ENCODE measurements around the gene TBL1XR1.

The TBL1XR1 gene

GRCh38 chr3:177106184-177106583, 91.1 kb downstream of the TBL1XR1 start:
- DNase-seq = no peak

- DNase-seq = no peak
Observed at GRCh38 chr3:177105623-177106022, 91.7 kb downstream of the TBL1XR1 start.

- DNase-seq = no peak
Observed at GRCh38 chr3:177104299-177104992, 92.8 kb downstream of the TBL1XR1 start.

- DNase-seq = no peak
Observed at GRCh38 chr3:177102553-177102952, 94.7 kb downstream of the TBL1XR1 start.

GRCh38 chr3:177098551-177098950, 98.7 kb downstream of the TBL1XR1 start:
- DNase-seq = no peak

GRCh38 chr3:177096615-177097014, 100.7 kb downstream of the TBL1XR1 start:
- no peak for DNase-seq

GRCh38 chr3:177093966-177094365, 103.3 kb downstream of the TBL1XR1 start:
- DNase-seq = no peak

- no peak for DNase-seq
Observed at GRCh38 chr3:177089901-177090300, 107.4 kb downstream of the TBL1XR1 start.

GRCh38 chr3:177089110-177089509, 108.2 kb downstream of the TBL1XR1 start:
- no peak for DNase-seq

- no peak for DNase-seq
Observed at GRCh38 chr3:177085794-177086193, 111.5 kb downstream of the TBL1XR1 start.

- no peak for DNase-seq
Observed at GRCh38 chr3:177084616-177085015, 112.7 kb downstream of the TBL1XR1 start.

GRCh38 chr3:177080122-177080521, 117.2 kb downstream of the TBL1XR1 start:
- DNase-seq = no peak

GRCh38 chr3:177079684-177080083, 117.6 kb downstream of the TBL1XR1 start:
- no peak for DNase-seq

GRCh38 chr3:177071496-177072156, 125.7 kb downstream of the TBL1XR1 start:
- no peak for DNase-seq

GRCh38 chr3:177069514-177070329, 127.6 kb downstream of the TBL1XR1 start:
- no peak for DNase-seq

GRCh38 chr3:177068967-177069366, 128.3 kb downstream of the TBL1XR1 start:
- no peak for DNase-seq

GRCh38 chr3:177066068-177066467, 131.2 kb downstream of the TBL1XR1 start:
- DNase-seq = no peak

GRCh38 chr3:177065285-177066033, 131.8 kb downstream of the TBL1XR1 start:
- DNase-seq = no peak

GRCh38 chr3:177062052-177062732, 135.1 kb downstream of the TBL1XR1 start:
- no peak for DNase-seq

- no peak for DNase-seq
Observed at GRCh38 chr3:177061369-177061768, 135.9 kb downstream of the TBL1XR1 start.

- DNase-seq = no peak
Observed at GRCh38 chr3:177060492-177060891, 136.8 kb downstream of the TBL1XR1 start.

- DNase-seq = no peak
Observed at GRCh38 chr3:177058648-177059047, 138.6 kb downstream of the TBL1XR1 start.
